HUES6 (cell line): ENCODE results near the gene PELI1.
"Not testable (repeated sequence)": the region's sequence is repeated elsewhere in the genome, so short reads cannot be mapped to it uniquely, and the experiment has no call there.

Source experiments
- H3K27ac ChIP-seq: 2 replicates; pipeline ENCODE4 v1.7.0; 2013; ENCODE audit warnings: low read depth, mild to moderate bottlenecking, low read length, inconsistent platforms
- H3K27me3 ChIP-seq: 2 replicates; pipeline ENCODE4 v1.6.1; 2013; ENCODE audit warnings: low read length; ENCODE audit not compliant: control insufficient read depth, insufficient read depth
- H3K36me3 ChIP-seq: 2 replicates; pipeline ENCODE4 v1.6.1; 2013; ENCODE audit warnings: low read length; ENCODE audit not compliant: control insufficient read depth, insufficient read depth
- H3K4me1 ChIP-seq: 2 replicates; pipeline ENCODE4 v1.6.1; 2013; ENCODE audit warnings: low read length; ENCODE audit not compliant: control insufficient read depth, insufficient read depth
- H3K4me3 ChIP-seq: 2 replicates; pipeline ENCODE4 v1.5.1; 2013; ENCODE audit warnings: low read depth, low read length
- H3K9ac ChIP-seq: one replicate; pipeline ENCODE4 v1.6.1; 2013; ENCODE audit warnings: mild to moderate bottlenecking, low read length
- H3K9me3 ChIP-seq: 2 replicates; pipeline ENCODE4 v1.6.1; 2013; ENCODE audit warnings: low read depth, low read length; ENCODE audit not compliant: control insufficient read depth, insufficient read depth

Gene PELI1

DNA sequence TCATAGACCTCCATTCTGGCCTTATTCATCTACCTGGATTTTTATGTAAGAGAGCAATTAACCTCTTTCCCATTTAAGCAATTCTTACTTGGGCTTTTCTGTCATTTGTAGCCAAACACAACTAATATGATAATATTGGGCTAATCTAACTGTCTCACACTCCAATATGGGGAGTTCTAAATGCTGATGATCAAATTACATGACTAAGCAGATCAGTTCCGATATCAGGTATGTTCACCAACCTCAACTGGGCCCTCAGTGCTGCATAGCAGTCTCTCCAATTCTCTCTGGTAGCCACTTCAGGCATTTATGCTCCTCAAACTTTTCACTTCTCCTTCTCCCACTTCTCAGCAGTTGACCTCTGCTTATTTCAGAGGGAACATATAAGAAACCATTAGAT, 64.0 kb downstream of the PELI1 start:
- Histone ChIP-seq H3K27ac (no peak overlapping the region), H3K4me1 (no peaks in the 10 kb centered on the region), H3K36me3 (no peaks in the 10 kb centered on the region), H3K4me3 (no peak overlapping the region), H3K9ac (no peak overlapping the region), H3K27me3 (no peaks in the 10 kb centered on the region), H3K9me3 (no peaks in the 10 kb centered on the region)

DNA sequence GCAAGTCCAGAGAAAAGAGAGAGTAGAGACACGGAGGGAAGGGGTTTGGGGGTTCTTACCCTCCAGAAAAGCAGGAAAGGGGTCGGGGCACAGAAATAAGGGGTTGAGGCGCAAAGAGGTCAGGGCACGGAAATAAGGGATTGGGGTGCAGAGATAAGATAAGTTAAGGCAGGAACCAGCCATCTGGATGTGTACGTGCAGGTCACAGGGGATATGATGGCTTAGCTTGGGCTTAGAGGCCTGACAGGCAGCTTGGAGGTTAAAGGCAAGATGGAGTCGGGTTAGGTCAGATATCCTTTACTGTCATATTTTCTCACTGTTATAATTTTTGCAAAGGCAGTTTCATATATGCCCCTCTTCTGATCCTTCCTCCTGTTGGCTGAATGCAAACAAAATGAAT, 64.5 kb downstream of the PELI1 start:
- H3K27me3 ChIP-seq, H3K4me3 ChIP-seq, H3K36me3 ChIP-seq, H3K9ac ChIP-seq, H3K9me3 ChIP-seq, H3K27ac ChIP-seq, H3K4me1 ChIP-seq: not testable (repeated sequence)

DNA sequence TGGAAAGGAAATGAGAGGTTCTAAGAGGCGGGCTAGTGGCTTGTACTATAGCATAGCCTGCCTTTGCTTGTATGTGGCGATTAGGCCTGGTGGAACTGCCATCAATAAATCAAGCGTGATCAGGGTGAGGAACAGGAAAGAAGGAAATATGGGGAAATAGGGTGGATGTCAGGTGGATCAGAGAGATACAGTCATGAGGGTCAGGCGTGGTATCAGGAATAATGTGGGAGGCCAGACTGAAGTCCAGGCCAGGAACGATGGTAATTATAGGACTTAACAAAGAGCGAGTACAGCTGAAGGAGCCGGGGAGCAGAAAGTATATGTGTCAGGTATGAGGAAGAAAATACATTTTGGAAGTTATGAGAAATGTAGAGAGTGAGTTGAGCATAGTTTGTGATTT, 67.4 kb downstream of the PELI1 start:
- not testable (repeated sequence) for H3K9me3 ChIP-seq, H3K36me3 ChIP-seq, H3K27me3 ChIP-seq, H3K4me3 ChIP-seq, H3K9ac ChIP-seq, H3K27ac ChIP-seq
- peaks cover 19% of the 10 kb centered on the region for H3K4me1 ChIP-seq

DNA sequence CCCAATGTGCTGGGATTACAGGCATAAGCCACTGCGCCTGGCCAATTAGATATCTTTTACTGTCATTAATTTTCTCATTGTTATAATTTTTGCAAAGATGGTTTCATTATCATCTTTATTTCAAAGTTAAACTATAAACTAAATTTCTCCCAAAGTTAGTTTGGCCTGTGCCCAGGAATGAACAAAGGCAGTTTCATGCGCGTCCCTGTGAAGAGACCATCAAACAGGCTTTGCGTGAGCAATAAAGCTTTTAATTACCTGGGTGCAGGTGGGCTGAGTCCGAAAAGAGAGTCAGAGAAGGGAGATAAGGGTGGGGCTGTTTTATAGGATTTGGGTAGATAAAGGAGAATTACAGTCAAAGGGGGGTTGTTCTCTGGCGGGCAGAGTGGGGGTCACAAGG, 69.6 kb downstream of the PELI1 start:
- not testable (repeated sequence) for H3K27me3 ChIP-seq, H3K27ac ChIP-seq, H3K4me3 ChIP-seq, H3K36me3 ChIP-seq, H3K9me3 ChIP-seq, H3K9ac ChIP-seq
- peaks cover 19% of the 10 kb centered on the region for H3K4me1 ChIP-seq

DNA sequence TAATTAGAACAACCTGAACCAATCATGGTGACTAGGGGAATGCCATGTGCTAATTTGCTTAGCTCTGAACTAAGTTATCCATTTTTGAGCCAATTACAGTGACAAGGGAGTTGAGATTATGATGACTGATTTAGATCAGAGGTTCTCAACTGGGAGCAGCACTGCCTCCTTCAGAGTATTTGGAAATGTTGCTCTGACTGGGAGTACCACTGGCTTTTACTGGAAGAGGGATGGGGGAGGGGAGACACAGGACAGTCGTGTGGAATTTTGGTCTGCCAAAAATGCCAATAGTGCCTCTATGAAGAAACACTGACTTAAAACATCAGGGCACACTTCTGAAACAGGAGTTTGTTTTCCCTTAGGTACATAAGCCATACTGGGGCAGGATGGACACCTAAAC, 76.9 kb downstream of the PELI1 start:
- no peak overlapping the region for H3K9ac ChIP-seq
- no peaks in the 10 kb centered on the region for H3K36me3 ChIP-seq
- H3K4me1 ChIP-seq, result peaks cover 25% of the 10 kb centered on the region
- H3K27ac ChIP-seq, result no peak overlapping the region
- H3K9me3 ChIP-seq, result no peaks in the 10 kb centered on the region
- H3K27me3 ChIP-seq, result no peaks in the 10 kb centered on the region
- no peak overlapping the region for H3K4me3 ChIP-seq

DNA sequence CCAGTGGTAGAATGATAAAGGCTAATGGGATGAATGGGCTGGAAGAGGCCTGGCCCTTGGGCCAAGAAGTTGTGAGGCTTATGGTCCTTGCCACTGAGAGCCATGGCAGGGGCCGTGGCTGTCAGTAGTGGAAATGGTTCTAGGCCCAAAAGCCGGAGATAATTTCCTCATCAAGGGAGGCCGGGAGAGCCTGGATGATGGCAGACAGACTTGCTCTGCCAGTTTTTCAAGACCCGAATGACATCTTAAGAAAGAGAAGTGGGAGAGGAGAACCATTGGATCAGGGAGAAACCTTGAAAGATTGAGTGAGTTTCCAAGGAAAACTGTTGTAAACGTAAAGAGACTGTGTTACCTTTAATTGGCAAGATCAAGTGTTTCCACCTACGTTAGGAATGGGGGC, 78.7 kb downstream of the PELI1 start:
- no peaks in the 10 kb centered on the region for H3K9me3 ChIP-seq
- H3K9ac ChIP-seq, result no peak overlapping the region
- no peaks in the 10 kb centered on the region for H3K27me3 ChIP-seq
- H3K4me3 ChIP-seq, result no peak overlapping the region
- H3K27ac ChIP-seq, result no peak overlapping the region
- H3K4me1 ChIP-seq, result peaks cover 25% of the 10 kb centered on the region
- H3K36me3 ChIP-seq, result no peaks in the 10 kb centered on the region

DNA sequence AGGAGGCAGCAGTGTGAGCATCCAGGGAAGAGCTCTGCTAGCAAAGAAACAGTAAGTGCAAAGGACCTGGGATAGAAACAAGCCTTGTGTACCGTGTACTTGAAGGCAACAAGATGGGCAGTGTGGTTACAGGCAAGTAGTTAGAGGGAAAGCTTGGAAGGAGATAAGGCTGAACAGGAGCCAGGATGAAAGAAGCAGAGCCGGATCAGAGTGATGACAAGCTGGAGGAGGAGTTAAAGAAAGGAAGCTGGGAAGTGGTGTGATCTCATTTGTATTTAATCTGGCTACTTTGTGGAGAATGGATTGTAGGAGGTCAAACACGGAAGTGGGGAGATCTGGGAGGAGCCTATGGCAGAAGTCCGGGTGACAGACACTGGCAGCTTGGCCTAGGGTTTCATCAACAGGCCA, 80.3 kb downstream of the PELI1 start:
- Histone ChIP-seq H3K9ac (no peak overlapping the region), H3K4me3 (no peak overlapping the region), H3K36me3 (no peaks in the 10 kb centered on the region), H3K9me3 (no peaks in the 10 kb centered on the region), H3K4me1 (peaks cover 25% of the 10 kb centered on the region), H3K27me3 (no peaks in the 10 kb centered on the region), H3K27ac (no peak overlapping the region)

DNA sequence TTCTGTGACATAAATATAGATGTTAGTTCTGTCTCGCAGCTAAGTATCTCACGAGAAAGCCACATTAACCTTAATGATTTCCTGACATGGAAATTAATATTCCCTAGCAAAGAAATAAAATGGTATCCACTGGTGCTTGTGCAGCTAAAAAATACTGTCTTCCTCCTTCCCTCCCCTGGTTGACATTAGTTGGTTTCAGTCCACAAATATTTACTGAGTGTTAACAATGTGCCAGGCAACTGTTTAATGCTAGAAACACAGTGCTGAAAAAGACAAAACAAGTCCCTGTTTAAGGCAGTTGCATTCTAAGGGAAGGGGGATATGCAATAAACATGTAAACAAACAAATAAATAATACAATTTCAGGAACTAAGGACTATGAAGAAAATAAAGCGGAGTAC, 80.8 kb downstream of the PELI1 start:
- Histone ChIP-seq H3K9me3 (no peaks in the 10 kb centered on the region), H3K4me3 (no peak overlapping the region), H3K27me3 (no peaks in the 10 kb centered on the region), H3K27ac (no peak overlapping the region), H3K9ac (no peak overlapping the region), H3K36me3 (no peaks in the 10 kb centered on the region), H3K4me1 (peaks cover 25% of the 10 kb centered on the region)

DNA sequence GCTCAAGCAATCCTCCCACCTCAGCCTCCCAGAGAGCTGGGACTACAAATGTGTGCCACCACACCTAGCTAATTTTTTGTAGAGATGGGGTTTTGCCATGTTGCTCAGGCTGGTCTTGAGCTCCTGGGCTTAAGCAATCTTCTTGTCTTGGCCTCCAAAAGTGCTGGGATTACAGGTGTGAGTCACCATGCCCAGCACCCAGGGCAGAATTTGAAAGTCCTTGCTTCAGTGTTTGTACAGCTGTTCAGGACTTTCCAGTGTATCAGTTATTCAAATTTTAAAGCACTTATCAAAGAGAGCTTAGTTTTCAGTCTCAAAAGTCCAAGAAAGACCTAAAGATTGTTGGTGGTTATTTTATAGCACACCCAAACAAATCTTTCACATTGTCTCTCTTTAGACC, 81.4 kb downstream of the PELI1 start:
- Histone ChIP-seq H3K9ac (no peak overlapping the region), H3K27me3 (no peaks in the 10 kb centered on the region), H3K4me3 (no peak overlapping the region), H3K27ac (no peak overlapping the region), H3K9me3 (no peaks in the 10 kb centered on the region), H3K4me1 (peaks cover 29% of the 10 kb centered on the region), H3K36me3 (no peaks in the 10 kb centered on the region)

DNA sequence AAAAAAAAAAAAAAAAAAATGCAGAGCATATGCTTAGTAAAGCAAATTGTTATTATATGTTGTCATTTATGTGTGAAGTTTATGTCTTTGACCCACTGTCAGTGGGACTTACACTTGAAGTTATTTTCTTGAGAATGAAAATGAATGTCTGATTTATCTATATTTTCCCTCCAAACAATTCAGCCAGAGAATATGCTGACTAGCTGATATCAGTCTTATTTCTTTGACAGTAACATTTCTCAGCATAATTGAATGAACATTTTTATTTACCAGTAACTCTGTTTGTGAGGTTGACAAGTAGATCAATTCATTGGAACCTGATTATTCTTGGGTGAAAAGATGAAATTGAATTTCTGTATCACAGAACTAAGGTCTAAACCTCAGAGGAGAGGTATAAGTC, 85.0 kb downstream of the PELI1 start:
- H3K4me1 ChIP-seq, result peaks cover 16% of the 10 kb centered on the region
- H3K9ac ChIP-seq, result no peak overlapping the region
- H3K9me3 ChIP-seq, result no peaks in the 10 kb centered on the region
- no peak overlapping the region for H3K27ac ChIP-seq
- H3K27me3 ChIP-seq, result no peaks in the 10 kb centered on the region
- H3K4me3 ChIP-seq, result no peak overlapping the region
- no peaks in the 10 kb centered on the region for H3K36me3 ChIP-seq

DNA sequence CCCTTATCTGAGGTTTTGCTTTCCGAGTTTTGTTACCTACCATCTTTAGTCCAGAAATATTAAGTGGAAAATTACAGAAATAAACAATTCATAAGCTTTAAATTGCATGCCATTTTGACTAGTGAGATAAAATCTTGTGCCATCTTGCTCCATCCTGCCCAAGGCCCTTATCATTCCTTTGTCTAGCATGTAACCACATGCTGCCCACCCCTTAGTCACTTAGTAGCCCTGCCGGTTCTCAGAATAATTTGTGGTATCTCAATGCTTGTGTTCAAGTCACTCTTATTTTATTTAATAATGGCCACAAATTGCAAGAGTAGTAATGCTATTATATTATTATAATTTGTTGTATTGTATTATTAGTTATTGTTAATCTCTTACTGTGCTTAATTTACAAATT, 88.2 kb downstream of the PELI1 start:
- Histone ChIP-seq H3K36me3 (no peaks in the 10 kb centered on the region), H3K4me3 (no peak overlapping the region), H3K9ac (no peak overlapping the region), H3K9me3 (no peaks in the 10 kb centered on the region), H3K27ac (no peak overlapping the region), H3K4me1 (peaks cover 20% of the 10 kb centered on the region), H3K27me3 (no peaks in the 10 kb centered on the region)

DNA sequence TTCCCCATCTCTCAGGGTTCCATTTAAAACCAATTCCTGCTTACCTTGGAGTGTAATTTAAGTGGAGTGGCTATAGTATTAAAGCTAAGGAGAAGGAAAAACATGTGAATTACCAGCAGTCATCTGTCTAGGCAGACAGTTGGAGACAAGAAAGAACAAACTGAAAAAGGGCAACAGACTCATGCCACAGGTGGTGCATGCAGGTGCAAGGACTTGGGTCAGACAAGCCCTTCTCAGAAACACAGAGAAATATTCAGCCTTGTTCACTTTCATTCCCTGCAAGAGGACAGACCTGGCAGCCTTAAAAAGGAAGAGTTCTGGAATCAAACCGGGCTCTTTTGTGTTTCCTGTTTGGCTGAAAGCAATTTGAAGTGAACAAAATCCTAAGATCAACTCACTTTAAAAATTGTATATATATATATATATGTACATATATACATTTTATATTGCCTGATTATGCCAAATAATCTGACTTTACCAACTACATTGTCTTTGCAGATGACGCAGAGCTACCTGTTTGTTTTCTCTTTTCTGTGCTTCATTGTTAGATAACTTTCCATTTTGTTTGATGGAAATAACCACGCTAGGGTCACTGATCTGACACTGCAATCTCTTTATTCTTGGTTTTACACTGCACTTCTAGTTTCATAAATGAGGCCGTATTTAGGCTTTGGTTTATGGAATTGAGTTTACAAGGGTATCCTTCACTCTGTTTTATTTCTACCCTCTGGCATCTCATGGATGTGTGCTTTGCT, 89.9 kb downstream of the PELI1 start:
- H3K4me1 ChIP-seq, result peaks cover 24% of the 10 kb centered on the region
- no peak overlapping the region for H3K27ac ChIP-seq
- no peak overlapping the region for H3K4me3 ChIP-seq
- H3K9me3 ChIP-seq, result no peaks in the 10 kb centered on the region
- no peaks in the 10 kb centered on the region for H3K36me3 ChIP-seq
- H3K9ac ChIP-seq, result no peak overlapping the region
- no peaks in the 10 kb centered on the region for H3K27me3 ChIP-seq
